HG02840 (cell line): ENCODE measurements around the gene CAMK1D.

Experiments
- ATAC-seq: cut with Tn5 transposase; IDR thresholded peaks from one replicate; pipeline ENCODE4 v1.9.1; 2021; ENCODE audit warnings: mild to moderate bottlenecking, moderate library complexity, moderate number of reproducible peaks; ENCODE audit not compliant: unreplicated experiment, low FRiP score

Gene CAMK1D

DNA sequence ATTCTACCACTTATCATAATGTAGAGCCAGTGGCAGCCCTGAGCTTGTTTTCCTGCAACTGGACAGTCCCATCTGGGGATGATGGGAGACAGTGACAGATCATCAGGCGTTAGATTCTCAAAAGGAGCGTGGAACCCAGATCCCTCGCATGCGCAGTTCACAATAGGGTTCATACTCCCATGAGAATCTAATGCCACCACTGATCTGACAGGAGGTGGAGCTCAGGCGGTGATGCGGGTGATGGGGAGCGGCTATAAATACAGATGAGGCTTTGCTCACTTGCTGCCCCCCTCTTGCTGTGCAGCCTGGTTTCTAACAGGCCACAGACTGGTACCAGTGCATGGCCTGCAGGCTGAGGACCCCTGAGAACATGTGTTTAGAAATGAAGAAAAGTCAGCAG is 260.1 kb downstream of the CAMK1D start:
- ATAC-seq, result no peak

GRCh38 chr10:12613136-12613535 is 263.8 kb downstream of the CAMK1D start:
- no peak for ATAC-seq

- ATAC-seq, result no peak
Observed at GRCh38 chr10:12614177-12614995, 265.0 kb downstream of the CAMK1D start.

GRCh38 chr10:12615296-12616220 is 266.2 kb downstream of the CAMK1D start:
- no peak for ATAC-seq

DNA sequence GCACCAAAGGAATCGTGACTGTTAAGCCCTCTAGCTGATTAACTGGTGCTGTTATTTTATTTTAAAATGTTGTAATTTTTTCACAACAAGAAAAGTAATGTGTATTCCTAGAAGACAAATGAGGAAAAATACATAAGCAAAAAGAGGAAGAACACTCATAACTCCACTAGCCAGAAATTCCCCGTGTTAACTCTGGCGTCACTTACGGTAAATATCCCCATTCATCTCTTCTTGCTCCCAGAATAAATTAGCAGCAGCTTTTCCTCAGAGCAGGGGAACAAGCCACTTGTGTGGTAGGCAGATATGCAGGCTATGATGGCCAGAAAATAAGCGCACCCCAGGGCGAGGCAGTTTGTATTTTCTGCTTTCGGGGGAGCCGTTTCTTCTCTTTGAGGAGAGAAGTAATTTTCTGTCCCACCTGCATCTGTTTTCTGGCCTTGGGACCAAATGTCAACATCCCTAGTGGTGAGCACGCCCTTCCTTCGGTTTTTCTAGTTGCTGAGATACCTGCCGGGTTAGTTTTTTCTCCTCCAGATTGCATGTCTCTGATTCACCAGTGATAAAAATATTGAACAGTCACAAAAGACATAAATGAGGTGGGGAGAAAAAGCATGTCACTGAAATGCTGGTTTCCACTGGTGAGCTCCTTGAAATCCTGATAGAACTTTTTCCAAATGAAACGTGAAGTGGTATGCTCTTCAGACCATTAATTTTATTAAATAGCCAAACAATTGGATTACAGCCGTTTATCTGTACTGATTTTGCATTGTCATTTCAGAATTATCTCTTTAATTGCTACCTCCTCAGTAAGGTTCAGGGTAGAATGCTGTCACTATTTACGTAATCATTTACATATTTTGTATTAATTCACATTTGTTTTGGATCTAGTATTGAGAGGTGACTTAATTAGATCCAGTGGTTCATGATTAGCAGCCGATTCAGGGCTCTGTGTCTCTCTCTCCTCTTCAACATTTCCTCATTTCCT is 268.1 kb downstream of the CAMK1D start:
- ATAC-seq, result no peak

DNA sequence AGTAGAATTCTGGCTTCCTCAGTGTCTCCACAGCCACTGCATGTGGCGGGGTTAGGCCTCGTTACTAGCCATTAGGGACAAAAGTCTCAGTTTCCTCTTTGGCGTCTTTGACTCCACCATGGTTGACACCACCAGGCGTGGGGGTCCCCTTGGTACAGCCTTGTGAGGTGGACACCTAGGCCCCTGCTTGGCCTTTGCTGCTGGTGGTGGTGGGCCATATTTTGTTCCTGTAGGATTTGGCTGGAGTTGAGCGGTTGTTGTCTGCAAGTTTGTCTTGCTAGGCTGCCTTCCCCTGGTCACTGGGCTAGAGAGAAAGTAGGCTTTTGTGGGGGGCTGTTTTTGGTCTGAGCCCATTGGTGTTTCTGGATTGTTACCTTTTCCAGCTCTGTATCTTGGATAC is 272.7 kb downstream of the CAMK1D start:
- no peak for ATAC-seq

DNA sequence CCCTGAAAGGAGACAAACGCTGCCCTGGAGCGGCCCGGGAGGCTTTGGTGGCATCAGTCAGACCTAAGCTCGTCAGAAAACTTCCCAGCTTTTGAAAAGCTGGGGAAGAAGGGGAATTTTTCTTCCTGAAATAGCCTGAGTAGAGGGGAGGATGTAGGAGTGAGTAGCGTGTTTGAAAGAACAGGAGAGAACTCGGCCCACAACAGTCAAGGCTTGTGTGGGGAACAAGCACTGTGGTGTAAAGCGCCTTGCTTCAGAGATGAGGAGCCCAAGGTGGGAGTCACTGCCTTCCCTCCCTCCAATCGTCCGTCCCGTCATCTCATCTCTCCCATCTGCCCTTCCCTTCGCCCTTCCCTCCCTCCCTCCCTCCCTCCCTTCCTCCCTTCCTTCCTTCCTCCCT is 273.3 kb downstream of the CAMK1D start:
- no peak for ATAC-seq

DNA sequence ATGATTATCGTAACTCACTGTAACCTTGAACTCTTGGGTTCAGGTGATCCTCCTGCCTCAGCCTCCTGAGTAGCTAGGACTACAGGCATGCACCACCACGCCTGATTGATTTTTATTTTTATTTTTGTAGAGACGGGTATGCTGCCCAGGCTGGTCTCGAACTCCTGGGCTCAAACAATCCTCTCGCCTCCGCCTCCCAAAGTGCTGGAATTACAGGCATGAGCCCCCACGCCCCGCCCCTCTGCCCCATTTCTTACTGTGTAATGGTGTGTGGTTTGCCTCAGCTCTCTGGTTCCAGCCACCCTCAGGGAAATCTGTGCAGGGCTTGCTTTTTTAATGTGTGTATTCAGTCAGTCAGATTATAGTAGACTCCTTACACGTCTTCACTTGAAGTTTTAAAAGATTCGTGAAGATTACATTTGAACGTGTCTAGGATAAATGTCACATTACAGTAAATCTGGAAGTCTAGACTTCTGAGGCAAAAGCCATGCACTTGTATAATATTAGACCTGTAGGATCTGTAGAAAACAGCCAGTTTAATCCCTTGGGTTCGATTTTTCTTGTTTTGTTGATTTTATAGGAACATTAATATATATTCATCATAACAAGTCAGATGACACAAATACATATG is 276.2 kb downstream of the CAMK1D start:
- no peak for ATAC-seq

- ATAC-seq, result no peak
Observed at GRCh38 chr10:12628153-12628552, 278.8 kb downstream of the CAMK1D start.

DNA sequence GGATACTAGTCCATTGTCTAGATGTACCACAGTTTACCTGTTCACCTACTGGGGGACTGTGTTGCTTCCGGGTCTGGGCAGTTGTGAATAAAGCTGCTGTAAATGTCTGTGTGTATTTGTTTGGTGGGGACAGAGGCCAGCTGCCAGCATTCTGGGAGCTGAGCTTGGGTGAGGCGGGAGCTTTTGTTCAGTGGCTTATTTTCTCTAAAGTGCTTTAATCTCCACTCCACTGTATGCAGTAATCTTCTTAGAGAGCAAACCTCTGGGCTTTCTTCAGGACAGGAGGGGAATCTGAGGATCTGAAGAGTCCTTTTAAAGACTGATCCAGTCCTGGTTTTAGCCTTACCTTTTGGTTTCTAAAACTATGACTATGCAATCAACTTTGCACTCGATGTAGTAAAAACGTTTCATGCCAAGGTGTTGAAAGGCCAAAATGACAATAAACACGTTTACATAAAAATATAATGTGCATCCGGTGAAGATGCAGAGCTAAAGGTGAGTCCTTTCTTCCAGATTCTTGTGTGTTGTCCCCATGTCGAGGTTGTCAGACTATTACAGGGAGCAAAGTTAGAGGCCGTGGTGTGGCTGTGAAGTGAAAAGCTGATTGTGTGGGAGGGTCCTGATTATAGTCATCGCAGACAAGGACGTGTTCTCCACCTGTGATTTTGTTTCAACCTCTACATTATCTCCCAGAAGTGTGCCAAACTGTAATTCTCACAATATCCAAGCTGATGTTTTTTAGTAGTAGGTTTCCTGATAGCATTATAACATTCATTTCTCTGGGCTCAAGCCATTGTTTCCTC is 279.8 kb downstream of the CAMK1D start:
- no peak for ATAC-seq

GRCh38 chr10:12629767-12630165 is 280.4 kb downstream of the CAMK1D start:
- no peak for ATAC-seq

DNA sequence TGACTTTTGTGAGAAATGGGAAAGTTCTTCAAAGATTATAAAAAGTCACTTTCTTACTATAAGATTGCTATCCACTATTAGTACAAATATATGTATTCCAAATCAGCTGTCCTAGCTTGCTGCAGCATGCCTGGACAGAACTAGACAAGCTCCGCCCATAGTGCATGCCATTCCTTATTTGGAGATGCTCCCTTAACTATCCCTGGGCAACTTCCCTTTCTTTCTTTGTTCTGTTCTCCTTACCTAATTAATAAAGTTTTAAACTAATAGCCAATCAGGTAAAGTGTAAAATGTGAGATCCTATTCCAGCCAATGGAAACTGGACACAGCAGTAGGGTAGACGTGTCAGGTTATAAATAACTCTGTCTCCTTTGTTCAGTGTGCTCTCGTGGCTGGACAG is 281.9 kb downstream of the CAMK1D start:
- ATAC-seq, result no peak

DNA sequence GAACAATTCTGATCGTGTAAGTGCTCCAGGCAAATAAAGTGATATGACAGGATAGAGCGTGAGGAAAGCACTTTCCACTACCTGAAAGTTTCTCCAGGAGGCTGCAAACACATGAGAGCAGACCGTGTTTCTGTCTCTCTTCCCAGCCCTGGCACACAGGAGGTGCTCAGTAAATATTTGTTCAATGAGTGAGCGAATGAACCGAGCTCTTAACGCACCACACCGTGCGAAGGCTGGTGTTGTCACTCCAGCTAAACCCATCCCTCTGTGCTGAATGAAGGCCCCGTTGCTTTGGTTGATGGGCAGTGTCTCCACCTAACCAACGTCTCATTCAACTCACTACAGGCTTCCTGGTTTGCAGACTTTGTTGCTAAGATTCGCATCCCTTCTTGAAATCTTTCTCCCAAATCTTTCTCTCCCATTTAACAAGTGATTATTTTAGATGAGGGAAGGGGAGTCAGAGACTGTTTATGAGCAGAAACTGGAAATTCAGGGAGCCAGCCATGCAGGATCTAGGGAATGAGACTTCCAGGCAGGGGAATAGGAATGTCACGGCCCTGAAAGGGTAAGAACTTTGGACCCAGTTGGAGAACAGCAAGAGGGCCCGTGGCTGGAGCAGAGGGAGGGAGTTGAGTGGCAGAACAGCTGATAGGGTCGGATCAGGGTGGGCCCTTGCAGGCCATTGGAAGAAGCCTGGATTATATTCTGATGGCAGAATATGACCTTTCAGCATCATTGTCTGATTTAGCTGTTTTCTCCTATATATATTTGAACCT is 282.6 kb downstream of the CAMK1D start:
- ATAC-seq, result no peak

GRCh38 chr10:12633776-12634620 is 284.7 kb downstream of the CAMK1D start:
- ATAC-seq, result no peak

- no peak for ATAC-seq
Observed at GRCh38 chr10:12634621-12634931, 285.2 kb downstream of the CAMK1D start.

- ATAC-seq, result no peak
Observed at GRCh38 chr10:12635127-12635541, 285.8 kb downstream of the CAMK1D start.

DNA sequence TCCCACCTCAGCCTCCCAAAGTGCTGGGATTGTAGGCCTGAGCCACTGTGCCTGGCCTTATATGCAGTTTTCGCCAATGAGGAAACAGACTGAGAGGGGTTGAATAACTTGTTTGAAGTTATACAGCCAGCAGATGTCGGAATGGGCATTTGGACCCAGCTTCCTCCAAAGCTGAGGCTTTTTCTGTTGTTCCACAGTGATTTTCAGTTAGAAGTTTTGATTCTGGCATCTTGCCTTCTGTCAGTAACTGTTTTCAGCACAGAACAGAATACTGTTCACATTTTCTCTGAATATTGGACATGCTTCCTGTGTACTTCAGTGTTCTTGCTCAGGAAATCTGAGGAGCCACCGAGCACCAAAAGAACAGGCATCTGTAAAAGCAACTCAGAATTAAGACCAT is 287.2 kb downstream of the CAMK1D start:
- no peak for ATAC-seq

- no peak for ATAC-seq
Observed at GRCh38 chr10:12637649-12638048, 288.3 kb downstream of the CAMK1D start.
